Ovary (tissue), 3 donors: Measurements from ENCODE around the gene ADAM29.

Source experiments
- CTCF ChIP-seq, 3 donors: fragments of 450-650 bp in 2 of 3; fragments of 200-600 bp in 1 of 3; IDR thresholded peaks; one replicate each; pipeline versions ENCODE4 v1.5.1 to v1.8.0; 2016 to 2022; ENCODE audit warnings: antibody characterized with exemption in 3 of 3, mild to moderate bottlenecking in 1 of 3
- POLR2A ChIP-seq: fragments of 450-650 bp; IDR thresholded peaks from one replicate; pipeline ENCODE4 v1.6.1; 2017; ENCODE audit warnings: antibody characterized with exemption, mild to moderate bottlenecking, moderate library complexity
- donor health status: DM: no; HTN: no; CAD: no.

- no peak for TF ChIP-seq CTCF (IDR thresholded peaks at IDR 0.05)
- no peak for TF ChIP-seq POLR2A
Measured at GRCh38 chr4:174912919-174913543, 5.1 kb upstream of the ADAM29 start.
